KOPT-K1 (cell line): ENCODE results near the gene FBXL19.

Experiments used
- H3K27ac ChIP-seq: fragments of 200-600 bp; sonication (generic); 2 replicates; pipeline ENCODE4 v1.5.1; 2016; ENCODE audit warnings: antibody characterized with exemption, mild to moderate bottlenecking, low read depth, low read length; ENCODE audit not compliant: poor library complexity, severe bottlenecking
- H3K36me3 ChIP-seq: fragments of 200-600 bp; sonication (generic); 2 replicates; pipeline ENCODE4 v1.5.1; 2017; ENCODE audit warnings: antibody characterized with exemption, mild to moderate bottlenecking, low read length, moderate library complexity; ENCODE audit not compliant: insufficient read depth
- H3K9me3 ChIP-seq: fragments of 200-600 bp; sonication (generic); 2 replicates; pipeline ENCODE4 v1.5.1; 2017; ENCODE audit warnings: antibody characterized with exemption, low read length, mild to moderate bottlenecking; ENCODE audit not compliant: insufficient read depth, poor library complexity, severe bottlenecking

The FBXL19 gene

DNA sequence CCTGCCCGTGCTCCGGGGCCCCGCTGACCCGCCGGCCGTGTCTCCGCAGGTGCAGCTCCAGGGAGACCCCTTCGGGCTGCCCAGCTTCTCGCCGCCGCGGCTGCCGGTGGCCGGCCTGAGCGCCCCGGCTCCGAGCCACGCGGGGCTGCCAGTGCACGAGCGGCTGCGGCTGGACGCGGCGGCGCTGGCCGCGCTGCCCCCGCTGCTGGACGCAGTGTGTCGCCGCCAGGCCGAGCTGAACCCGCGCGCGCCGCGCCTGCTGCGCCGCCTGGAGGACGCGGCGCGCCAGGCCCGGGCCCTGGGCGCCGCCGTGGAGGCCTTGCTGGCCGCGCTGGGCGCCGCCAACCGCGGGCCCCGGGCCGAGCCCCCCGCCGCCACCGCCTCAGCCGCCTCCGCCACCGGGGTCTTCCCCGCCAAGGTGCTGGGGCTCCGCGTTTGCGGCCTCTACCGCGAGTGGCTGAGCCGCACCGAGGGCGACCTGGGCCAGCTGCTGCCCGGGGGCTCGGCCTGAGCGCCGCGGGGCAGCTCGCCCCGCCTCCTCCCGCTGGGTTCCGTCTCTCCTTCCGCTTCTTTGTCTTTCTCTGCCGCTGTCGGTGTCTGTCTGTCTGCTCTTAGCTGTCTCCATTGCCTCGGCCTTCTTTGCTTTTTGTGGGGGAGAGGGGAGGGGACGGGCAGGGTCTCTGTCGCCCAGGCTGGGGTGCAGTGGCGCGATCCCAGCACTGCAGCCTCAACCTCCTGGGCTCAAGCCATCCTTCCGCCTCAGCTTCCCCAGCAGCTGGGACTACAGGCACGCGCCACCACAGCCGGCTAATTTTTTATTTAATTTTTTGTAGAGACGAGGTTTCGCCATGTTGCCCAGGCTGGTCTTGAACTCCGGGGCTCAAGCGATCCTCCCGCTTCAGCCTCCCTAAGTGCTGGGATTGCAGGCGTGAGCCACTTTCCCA lies 21.1 kb upstream of the FBXL19 start:
- H3K9me3 ChIP-seq, result no peaks in the 10 kb centered on the region
- no peaks in the 10 kb centered on the region for H3K36me3 ChIP-seq
- peak overlapping the region; percentile 87 for H3K27ac ChIP-seq

DNA sequence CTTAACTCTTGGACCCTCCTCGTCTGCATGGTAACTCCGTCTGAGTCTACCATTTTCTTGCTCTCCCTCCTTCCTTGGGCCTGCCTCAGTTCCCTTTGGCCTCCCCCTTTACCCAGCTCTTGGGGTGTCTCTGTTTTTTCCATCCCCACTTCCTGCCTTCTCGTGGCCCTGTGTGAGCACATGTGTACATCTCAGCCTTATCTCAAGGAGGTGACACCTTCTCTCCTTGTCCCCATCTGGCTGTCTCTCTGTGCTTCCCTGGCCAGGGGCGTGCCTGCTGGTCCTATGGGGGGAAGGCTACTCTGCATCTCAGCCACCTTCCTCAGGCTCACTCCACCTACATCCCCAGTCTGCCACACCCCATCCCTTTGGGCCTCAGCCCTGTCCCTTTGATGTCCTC lies 20.4 kb upstream of the FBXL19 start:
- no peaks in the 10 kb centered on the region for H3K9me3 ChIP-seq
- H3K36me3 ChIP-seq, result no peaks in the 10 kb centered on the region
- H3K27ac ChIP-seq, result peak overlapping the region; percentile 87

DNA sequence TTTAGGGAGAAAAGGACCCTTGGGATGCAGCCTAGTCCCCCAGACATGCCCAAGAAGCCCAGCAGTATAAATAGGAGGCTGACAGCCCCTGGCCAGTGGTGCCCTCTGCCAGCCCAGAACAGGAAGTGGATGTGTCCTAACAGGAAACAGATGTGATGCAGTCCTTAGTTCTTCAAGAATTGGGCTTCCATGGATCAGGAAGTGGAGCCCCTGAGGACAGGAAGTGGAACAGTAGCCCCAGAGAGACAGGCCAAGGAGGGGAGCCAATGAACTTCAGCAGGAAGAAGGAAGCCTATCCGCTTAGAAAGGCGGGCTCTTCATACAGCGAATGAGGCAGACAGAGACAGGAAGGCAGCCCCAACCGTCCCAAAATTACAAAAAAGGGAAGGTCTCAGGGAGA lies 19.8 kb upstream of the FBXL19 start:
- Histone ChIP-seq H3K36me3 (no peaks in the 10 kb centered on the region), H3K27ac (peak overlapping the region; percentile 87), H3K9me3 (no peaks in the 10 kb centered on the region)

DNA sequence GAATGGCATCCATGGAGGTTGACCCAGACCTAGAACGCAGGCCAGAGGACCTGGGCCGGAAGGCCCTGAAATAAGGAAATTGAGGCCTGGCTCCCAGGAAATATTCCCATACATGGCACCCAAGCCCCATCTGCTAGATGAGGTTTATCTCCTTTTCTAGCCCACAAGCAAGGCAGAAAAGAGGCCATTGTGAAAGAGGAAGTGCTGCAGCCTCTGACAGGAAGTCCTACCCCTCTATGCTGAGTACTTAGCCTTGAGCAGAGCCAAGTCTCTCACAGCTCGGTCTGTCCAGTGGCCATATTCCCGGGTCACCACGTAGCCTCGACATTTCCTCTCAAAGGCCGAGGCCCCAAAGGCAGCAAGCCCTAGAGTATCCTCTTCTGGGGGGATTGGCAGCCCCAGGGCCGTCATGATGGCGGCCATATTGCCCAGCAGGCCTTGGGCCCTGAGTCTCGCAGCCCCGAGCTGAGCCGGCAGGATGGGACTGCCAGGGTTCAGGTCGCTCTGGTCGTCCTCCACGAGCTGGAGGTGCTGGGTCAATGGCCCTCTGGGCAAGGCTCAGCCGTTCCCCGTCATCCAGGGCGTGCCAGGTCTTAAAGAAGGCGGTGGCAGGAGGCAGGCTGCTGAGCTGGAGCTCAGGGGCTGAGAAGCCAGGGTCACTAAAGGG lies 19.1 kb upstream of the FBXL19 start:
- Histone ChIP-seq H3K27ac (peak overlapping the region; percentile 87), H3K9me3 (no peaks in the 10 kb centered on the region), H3K36me3 (no peaks in the 10 kb centered on the region)

DNA sequence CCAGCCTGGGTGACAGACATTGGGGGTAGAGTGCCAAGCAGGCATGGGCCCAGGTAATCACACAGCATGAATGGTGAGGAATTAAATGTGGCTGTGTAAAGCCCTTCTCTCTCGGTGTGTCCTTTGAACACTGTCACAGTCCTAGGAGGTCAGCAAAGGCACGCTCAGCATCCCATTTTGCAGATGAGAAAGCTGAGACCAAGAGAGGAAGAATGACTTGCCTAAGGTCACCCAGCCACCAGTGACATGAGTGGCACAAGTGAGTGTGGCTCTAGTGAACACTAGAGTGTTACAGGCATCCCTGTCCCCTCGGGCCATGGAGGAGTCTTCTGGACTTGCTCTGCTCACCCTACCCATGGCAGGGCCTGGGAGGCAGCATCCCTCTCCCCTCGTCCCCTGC lies 16.3 kb upstream of the FBXL19 start:
- H3K27ac ChIP-seq, result no peak overlapping the region
- H3K36me3 ChIP-seq, result no peaks in the 10 kb centered on the region
- H3K9me3 ChIP-seq, result no peaks in the 10 kb centered on the region

DNA sequence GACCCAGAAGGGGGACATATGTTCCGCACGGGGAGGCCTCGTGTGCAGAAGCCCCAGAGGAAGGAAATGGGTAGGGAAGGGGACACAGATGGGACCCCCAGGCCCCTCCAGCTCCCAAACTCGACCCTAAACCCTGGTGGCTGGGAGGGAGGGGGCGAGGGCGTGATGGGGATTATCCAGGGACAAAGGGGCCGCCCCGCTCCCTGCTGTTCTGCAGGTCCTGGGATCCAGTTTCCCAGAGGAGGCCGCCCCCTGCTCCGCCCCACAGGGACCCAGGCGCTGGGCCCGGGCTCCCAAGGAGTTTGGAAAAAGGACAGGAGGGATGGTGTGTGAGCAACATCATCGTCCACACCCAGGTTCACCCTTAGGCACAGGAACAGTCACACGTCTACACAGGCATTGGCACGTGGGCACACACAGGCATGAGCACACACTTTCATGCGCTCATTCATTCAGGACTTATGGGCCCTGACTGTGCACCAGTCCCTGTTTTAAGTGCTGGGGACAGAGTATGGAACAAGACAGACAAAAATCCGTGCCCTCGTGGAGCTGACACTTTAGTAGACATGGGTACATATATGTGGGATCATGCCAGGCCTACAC lies 12.8 kb upstream of the FBXL19 start:
- Histone ChIP-seq H3K9me3 (no peaks in the 10 kb centered on the region), H3K27ac (no peak overlapping the region), H3K36me3 (no peaks in the 10 kb centered on the region)

DNA sequence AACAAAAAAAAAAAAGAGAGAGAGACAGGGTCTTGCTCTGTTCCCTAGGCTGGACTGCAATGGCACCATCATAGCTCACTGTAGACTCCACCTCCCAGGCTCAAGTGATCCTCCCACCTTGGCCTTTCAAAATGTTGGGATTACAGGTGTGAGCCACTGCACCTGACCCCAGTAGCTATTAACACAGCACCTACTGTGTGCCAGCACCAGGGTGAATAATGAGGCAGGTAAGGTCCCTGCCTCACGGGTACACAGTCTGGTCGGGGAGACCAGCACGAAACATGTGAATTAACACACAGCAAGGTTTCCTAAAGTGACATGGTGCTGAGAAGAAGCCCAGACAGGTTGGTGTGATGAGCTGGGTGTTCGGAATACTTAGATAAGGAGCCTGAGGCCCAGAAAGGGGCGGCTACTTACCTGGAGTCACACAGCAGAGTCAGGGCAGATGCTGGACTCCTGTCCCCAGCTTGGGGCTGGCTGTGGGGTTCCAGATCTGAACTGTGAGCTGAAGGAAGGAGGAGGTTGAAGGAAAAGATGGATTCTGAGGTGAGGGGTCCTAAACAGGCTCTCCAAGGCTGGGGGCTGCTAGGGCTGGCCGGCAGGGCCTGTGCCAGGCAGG lies 10.5 kb upstream of the FBXL19 start:
- H3K9me3 ChIP-seq, result no peaks in the 10 kb centered on the region
- H3K36me3 ChIP-seq, result no peaks in the 10 kb centered on the region
- no peak overlapping the region for H3K27ac ChIP-seq

DNA sequence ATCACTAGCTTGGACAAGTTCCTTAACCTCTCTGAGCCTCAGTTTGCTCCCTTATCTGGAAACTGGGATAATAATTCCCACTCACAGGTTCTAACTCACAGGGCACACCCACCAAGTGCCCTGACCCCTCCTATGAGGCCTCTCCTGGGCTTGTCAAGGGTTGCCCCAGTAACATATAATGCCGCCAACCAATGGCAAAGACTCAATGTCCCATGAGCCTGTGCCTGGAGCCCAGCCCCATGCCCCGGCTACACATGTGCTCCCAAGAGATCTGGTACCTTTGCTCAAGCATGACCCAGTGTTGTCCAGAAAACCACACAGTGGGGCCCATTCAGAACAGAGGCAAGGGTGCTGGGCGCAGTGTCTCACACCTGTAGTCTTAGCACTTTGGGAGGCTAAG lies 8.5 kb upstream of the FBXL19 start:
- H3K27ac ChIP-seq, result no peak overlapping the region
- H3K36me3 ChIP-seq, result no peaks in the 10 kb centered on the region
- no peaks in the 10 kb centered on the region for H3K9me3 ChIP-seq

DNA sequence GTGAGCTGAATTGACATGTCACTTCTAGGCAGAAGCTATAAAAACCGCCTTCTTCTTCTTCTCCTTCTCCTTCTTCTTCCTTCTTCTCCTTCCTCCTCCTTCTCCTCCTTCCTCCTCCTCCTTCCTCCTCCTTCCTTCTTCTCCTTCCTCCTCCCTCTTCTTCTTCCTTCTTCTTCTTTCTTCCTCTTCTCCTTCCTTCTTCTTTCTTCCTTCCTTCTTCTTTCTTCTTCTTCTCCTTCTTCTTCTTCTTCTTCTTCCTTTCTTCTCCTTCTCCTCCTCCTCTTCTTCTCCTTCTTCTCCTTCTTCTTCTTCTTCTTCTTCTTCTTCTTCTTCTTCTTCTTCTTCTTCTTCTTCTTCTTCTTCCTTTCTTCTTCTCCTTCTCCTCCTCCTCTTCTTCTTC lies 4.8 kb upstream of the FBXL19 start:
- H3K9me3 ChIP-seq, result no peaks in the 10 kb centered on the region
- no peak overlapping the region for H3K27ac ChIP-seq
- no peaks in the 10 kb centered on the region for H3K36me3 ChIP-seq

DNA sequence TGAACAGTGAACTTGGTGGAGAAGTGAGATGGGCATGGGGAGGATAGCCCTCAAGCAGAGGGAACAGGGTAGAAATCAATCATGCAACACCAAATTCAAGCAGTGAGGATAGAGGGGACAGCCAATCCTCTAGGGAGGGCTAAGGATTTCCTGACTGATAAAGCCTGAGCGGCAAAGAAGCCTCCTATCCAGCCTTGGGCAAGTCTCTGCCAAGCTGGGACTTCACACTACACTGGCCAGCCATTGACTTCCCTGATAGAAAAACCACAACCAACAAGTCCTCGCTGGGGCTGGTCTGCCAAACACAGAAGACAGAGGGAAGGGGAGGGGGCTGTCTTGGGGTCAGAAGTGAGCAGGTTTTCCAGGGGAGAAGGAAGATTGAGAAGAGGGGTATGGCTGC lies 2.5 kb upstream of the FBXL19 start:
- Histone ChIP-seq H3K27ac (no peak overlapping the region), H3K9me3 (no peaks in the 10 kb centered on the region), H3K36me3 (peaks cover 3% of the 10 kb centered on the region; the same call in 1 of the 2 replicates)

- peak overlapping the region; percentile 92 for H3K27ac ChIP-seq
- H3K36me3 ChIP-seq, result peaks cover 8% of the 10 kb centered on the region; the same call in 1 of the 2 replicates
- H3K9me3 ChIP-seq, result no peaks in the 10 kb centered on the region
These were observed 2.0 kb upstream of the FBXL19 start for GRCh38 chr16:30921459-30921747.

DNA sequence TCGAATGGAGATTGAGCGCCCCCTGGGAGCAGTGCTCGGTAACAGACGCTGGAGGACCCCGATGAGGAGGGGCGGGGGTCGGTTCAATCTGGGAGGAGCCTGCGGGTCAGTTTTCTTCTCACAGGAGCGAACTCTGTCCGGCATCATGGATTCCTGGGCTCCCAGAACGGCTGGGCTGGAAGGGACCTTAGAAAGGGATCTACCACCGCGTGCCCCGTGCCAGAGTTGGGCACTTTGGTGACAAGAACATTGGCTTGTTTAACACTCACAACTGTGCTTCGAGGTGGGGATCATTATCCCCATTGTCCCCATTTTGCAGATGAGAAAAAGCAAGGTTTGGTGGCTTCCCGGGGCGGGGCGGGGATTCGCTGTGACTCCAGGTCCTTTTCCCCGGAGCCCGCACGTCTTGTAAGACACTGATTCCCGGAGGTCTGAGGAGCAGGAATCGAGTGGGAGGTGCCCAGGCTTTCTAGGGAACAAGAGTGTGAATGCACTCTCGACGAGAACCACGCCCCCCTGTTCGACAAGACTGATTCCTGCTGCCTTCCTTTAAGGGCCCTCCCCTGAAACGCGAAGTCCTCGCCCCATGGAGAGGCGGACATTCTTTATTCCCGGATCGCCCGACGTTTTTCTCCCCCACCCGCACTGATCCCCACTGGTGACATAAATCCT lies 1.5 kb upstream of the FBXL19 start:
- no peaks in the 10 kb centered on the region for H3K9me3 ChIP-seq
- peaks cover 13% of the 10 kb centered on the region for H3K36me3 ChIP-seq
- peak overlapping the region; percentile 92 for H3K27ac ChIP-seq

DNA sequence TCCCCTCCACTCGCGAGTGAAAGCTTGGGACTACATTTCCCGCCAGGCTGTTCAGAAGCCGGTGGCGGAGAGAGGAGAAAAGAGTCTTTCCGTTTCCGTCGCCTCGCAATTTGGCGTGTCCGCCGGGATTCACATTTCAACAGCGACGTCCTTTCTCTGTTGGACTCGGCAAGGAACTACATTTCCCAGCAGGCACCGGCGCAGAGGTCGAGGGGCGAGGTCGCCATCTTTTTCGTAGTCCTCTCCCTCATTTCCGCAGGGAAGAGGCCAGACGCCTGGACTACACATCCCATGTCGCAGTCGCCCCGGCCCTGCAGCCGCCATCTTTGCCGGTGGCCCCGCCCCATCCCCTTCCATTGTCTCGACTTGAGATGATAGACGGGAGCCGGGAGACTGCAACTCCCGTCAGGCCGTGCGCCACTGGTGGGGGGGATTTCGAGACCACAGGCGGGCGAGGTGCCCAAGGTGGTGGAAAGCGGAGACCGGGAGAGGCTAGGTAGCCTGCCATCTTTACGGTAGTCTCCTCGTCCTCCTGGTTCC lies 882 bp upstream of the FBXL19 start:
- peak overlapping the region; percentile 92 for H3K27ac ChIP-seq
- peaks cover 19% of the 10 kb centered on the region for H3K36me3 ChIP-seq

GRCh38 chr16:30922960-30923535 lies 324 bp upstream of the FBXL19 start:
- Histone ChIP-seq H3K36me3 (peaks cover 23% of the 10 kb centered on the region), H3K9me3 (no peaks in the 10 kb centered on the region), H3K27ac (peak overlapping the region; percentile 92)

More for the DNA sequence above, 882 bp upstream of the FBXL19 start:
- no peaks in the 10 kb centered on the region for H3K9me3 ChIP-seq
